LNCAP (cell line): ENCODE results near the gene SRSF8.

Source experiments
- TF ChIP-seq, protein P1 (sequence below): fragments of 450-650 bp; IDR thresholded peaks from 2 replicates; pipeline ENCODE4 v1.5.1; 2017; ENCODE audit warnings: mild to moderate bottlenecking

Gene SRSF8

GRCh38 chr11:95101935-95102334, 35.2 kb downstream of the SRSF8 start:
- TF ChIP-seq, protein P1, sequence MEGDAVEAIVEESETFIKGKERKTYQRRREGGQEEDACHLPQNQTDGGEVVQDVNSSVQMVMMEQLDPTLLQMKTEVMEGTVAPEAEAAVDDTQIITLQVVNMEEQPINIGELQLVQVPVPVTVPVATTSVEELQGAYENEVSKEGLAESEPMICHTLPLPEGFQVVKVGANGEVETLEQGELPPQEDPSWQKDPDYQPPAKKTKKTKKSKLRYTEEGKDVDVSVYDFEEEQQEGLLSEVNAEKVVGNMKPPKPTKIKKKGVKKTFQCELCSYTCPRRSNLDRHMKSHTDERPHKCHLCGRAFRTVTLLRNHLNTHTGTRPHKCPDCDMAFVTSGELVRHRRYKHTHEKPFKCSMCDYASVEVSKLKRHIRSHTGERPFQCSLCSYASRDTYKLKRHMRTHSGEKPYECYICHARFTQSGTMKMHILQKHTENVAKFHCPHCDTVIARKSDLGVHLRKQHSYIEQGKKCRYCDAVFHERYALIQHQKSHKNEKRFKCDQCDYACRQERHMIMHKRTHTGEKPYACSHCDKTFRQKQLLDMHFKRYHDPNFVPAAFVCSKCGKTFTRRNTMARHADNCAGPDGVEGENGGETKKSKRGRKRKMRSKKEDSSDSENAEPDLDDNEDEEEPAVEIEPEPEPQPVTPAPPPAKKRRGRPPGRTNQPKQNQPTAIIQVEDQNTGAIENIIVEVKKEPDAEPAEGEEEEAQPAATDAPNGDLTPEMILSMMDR, result no peak

GRCh38 chr11:95102733-95103132, 36.0 kb downstream of the SRSF8 start:
- TF ChIP-seq, protein P1, result no peak

- TF ChIP-seq, protein P1, result no peak
Measured at GRCh38 chr11:95103701-95104100, 37.0 kb downstream of the SRSF8 start.

DNA sequence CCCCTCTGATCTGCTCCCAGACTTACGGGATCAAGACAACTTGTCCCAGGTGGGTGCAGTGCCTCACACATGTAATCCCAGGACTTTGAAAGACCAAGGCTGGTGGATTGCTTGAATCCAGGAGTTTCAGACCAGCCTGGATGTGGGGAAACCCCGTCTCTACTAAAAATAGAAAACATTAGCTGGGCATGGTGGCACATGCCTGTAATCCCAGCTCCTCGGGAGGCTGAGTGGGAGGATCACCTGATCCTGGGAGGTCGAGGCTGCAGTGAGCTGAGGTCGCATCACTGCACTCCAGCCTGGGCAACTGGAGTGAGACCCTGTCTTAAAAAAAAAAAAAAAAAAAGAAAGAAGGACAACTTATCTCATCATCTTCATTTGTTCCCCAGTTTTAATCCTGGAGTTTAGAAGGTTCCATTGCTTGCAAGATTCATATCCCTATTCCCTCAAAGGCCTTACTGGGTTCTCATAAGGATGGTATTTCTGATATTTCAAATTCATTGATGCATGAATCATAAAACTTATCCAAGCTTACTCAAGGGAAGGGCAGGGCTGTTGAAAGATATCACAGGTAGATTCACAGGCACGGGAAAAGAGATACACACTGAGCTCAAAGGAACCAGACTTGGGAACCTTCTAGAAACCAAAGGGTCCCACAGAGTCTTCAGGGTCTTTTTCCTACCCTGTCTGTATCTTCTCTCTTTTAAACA, 37.6 kb downstream of the SRSF8 start:
- TF ChIP-seq, protein P1, result no peak

GRCh38 chr11:95104856-95105255, 38.1 kb downstream of the SRSF8 start:
- TF ChIP-seq, protein P1, result no peak

- TF ChIP-seq, protein P1, result no peak
Measured at GRCh38 chr11:95108159-95108611, 41.5 kb downstream of the SRSF8 start.

GRCh38 chr11:95108671-95109551, 42.2 kb downstream of the SRSF8 start:
- TF ChIP-seq, protein P1, result no peak
